Measurements from ENCODE around the gene LYSMD4. TPM values are rescaled to one million over a fixed set of nuclear protein-coding genes. Genes with fewer than 3 reads are reported as not detected.

The LYSMD4 gene
- total and polyA plus RNA-seq, 2 of the 13 experiments (the other 11 are each of a cell fraction or from before 2014, with no cell fraction given), result 7.4 to 8.5 TPM

DNA sequence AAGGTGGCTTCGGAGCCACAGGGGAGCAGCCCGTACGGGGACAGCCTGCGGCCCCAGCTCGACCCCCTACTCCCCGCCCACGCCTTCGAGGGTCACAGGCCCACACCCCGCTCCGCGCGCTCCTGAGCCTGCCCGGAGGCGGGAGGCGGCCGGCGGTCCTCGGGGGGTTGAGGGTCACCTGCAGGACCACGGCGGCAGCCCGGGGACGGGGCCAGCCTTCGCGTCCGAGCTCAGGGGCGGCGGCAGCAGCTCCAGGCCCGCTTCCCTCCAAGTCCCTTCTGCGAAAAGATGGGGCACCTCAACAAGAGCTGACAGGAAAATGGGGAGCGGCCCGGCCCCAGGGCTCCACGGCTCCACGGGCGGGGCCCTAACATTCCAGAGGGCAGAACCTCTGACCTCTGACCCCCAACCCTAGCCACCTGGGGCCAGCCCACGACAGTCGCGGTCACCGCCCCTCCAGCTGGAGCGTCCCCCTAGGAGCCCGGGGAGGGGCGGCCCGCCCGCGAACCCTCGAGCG, 428 bp downstream of the LYSMD4 start (continued):
- TF ChIP-seq SIN3B (IDR thresholded peaks at IDR 0.05; ENCODE audit: low read length) (no peak), XRCC5 (optimal IDR thresholded peaks at IDR 0.05; ENCODE audit: low read length) (no peak), ZNF605 (CRISPR knock-in tag; IDR thresholded peaks at IDR 0.05) (peak; percentile 82; the same call in 1 of the 2 replicates), EEA1 (CRISPR knock-in tag; IDR thresholded peaks at IDR 0.05; ENCODE audit: borderline replicate concordance) (no peak), ZNF264 (CRISPR knock-in tag; IDR thresholded peaks at IDR 0.05) (no peak), CBX2 (IDR thresholded peaks at IDR 0.05; ENCODE audit: low read depth, low read length) (no peak), CBX2 (CRISPR knock-in tag; IDR thresholded peaks at IDR 0.05; ENCODE audit: low read depth) (no peak), STAT5B (CRISPR knock-in tag; IDR thresholded peaks at IDR 0.05) (no peak), ZFX (CRISPR knock-in tag; IDR thresholded peaks at IDR 0.05; ENCODE audit: low read depth) (0 out of 2 replicates have a peak, but pooled peaks have one; percentile 46), NKX3-1 (CRISPR knock-in tag; IDR thresholded peaks at IDR 0.05) (no peak), FOSL1 (CRISPR knock-in tag; IDR thresholded peaks at IDR 0.05; ENCODE audit: borderline replicate concordance) (0 out of 2 replicates have a peak, but pooled peaks have one; percentile 12), ZNF556 (CRISPR knock-in tag; IDR thresholded peaks at IDR 0.05; ENCODE audit: borderline replicate concordance) (no peak), ZSCAN20 (CRISPR knock-in tag; IDR thresholded peaks at IDR 0.05; ENCODE audit: borderline replicate concordance) (no peak), ZNF331 (CRISPR knock-in tag; IDR thresholded peaks at IDR 0.05) (no peak), SRSF1 (optimal IDR thresholded peaks at IDR 0.05; ENCODE audit: low read depth, low read length) (no peak), MBNL3 (CRISPR knock-in tag; conservative IDR thresholded peaks at IDR 0.05) (no peak), PHF8 (CRISPR knock-in tag; IDR thresholded peaks at IDR 0.05) (no peak), ZSCAN22 (CRISPR knock-in tag; IDR thresholded peaks at IDR 0.05) (no peak), STAG1 (CRISPR knock-in tag; IDR thresholded peaks at IDR 0.05) (no peak), ZSCAN25 (CRISPR knock-in tag; IDR thresholded peaks at IDR 0.05) (no peak), SPEN (CRISPR knock-in tag; IDR thresholded peaks at IDR 0.05; ENCODE audit: low read depth) (0 out of 2 replicates have a peak, but pooled peaks have one; percentile 14), ZNF350 (CRISPR knock-in tag; IDR thresholded peaks at IDR 0.05; ENCODE audit: borderline replicate concordance, low read depth) (no peak)
- TF ChIP-seq, protein P1, sequence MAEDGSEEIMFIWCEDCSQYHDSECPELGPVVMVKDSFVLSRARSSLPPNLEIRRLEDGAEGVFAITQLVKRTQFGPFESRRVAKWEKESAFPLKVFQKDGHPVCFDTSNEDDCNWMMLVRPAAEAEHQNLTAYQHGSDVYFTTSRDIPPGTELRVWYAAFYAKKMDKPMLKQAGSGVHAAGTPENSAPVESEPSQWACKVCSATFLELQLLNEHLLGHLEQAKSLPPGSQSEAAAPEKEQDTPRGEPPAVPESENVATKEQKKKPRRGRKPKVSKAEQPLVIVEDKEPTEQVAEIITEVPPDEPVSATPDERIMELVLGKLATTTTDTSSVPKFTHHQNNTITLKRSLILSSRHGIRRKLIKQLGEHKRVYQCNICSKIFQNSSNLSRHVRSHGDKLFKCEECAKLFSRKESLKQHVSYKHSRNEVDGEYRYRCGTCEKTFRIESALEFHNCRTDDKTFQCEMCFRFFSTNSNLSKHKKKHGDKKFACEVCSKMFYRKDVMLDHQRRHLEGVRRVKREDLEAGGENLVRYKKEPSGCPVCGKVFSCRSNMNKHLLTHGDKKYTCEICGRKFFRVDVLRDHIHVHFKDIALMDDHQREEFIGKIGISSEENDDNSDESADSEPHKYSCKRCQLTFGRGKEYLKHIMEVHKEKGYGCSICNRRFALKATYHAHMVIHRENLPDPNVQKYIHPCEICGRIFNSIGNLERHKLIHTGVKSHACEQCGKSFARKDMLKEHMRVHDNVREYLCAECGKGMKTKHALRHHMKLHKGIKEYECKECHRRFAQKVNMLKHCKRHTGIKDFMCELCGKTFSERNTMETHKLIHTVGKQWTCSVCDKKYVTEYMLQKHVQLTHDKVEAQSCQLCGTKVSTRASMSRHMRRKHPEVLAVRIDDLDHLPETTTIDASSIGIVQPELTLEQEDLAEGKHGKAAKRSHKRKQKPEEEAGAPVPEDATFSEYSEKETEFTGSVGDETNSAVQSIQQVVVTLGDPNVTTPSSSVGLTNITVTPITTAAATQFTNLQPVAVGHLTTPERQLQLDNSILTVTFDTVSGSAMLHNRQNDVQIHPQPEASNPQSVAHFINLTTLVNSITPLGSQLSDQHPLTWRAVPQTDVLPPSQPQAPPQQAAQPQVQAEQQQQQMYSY (CRISPR knock-in tag; IDR thresholded peaks at IDR 0.05), result no peak
- TF ChIP-seq, protein P2, sequence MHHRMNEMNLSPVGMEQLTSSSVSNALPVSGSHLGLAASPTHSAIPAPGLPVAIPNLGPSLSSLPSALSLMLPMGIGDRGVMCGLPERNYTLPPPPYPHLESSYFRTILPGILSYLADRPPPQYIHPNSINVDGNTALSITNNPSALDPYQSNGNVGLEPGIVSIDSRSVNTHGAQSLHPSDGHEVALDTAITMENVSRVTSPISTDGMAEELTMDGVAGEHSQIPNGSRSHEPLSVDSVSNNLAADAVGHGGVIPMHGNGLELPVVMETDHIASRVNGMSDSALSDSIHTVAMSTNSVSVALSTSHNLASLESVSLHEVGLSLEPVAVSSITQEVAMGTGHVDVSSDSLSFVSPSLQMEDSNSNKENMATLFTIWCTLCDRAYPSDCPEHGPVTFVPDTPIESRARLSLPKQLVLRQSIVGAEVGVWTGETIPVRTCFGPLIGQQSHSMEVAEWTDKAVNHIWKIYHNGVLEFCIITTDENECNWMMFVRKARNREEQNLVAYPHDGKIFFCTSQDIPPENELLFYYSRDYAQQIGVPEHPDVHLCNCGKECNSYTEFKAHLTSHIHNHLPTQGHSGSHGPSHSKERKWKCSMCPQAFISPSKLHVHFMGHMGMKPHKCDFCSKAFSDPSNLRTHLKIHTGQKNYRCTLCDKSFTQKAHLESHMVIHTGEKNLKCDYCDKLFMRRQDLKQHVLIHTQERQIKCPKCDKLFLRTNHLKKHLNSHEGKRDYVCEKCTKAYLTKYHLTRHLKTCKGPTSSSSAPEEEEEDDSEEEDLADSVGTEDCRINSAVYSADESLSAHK (CRISPR knock-in tag; IDR thresholded peaks at IDR 0.05; ENCODE audit: borderline replicate concordance), result no peak
- TF ChIP-seq, protein P3, sequence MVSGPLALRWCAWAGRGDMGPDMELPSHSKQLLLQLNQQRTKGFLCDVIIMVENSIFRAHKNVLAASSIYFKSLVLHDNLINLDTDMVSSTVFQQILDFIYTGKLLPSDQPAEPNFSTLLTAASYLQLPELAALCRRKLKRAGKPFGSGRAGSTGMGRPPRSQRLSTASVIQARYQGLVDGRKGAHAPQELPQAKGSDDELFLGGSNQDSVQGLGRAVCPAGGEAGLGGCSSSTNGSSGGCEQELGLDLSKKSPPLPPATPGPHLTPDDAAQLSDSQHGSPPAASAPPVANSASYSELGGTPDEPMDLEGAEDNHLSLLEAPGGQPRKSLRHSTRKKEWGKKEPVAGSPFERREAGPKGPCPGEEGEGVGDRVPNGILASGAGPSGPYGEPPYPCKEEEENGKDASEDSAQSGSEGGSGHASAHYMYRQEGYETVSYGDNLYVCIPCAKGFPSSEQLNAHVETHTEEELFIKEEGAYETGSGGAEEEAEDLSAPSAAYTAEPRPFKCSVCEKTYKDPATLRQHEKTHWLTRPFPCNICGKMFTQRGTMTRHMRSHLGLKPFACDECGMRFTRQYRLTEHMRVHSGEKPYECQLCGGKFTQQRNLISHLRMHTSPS (CRISPR knock-in tag; IDR thresholded peaks at IDR 0.05; ENCODE audit: low read depth), result no peak

Measured in HepG2 (cell line).